Karpas-422 (cell line): ENCODE results near the gene CCDC191. TPM values are rescaled to one million over a fixed set of nuclear protein-coding genes. Genes with fewer than 3 reads are reported as not detected.

Source experiments
- DNase-seq: peaks from one replicate; pipeline ENCODE4 v3.0.0-alpha.2; 2015
- H2AFZ ChIP-seq: fragments of 200-600 bp; sonication (generic); 2 replicates; pipeline ENCODE4 v1.6.1; 2014; ENCODE audit warnings: antibody characterized with exemption, low read length, mixed read lengths
- H3K27ac ChIP-seq: fragments of 200-600 bp; sonication (generic); 2 replicates; pipeline ENCODE4 v1.5.1; 2014; ENCODE audit warnings: mild to moderate bottlenecking, low read length, moderate library complexity
- H3K27me3 ChIP-seq: fragments of 200-600 bp; sonication (generic); 2 replicates; pipeline ENCODE4 v1.6.1; 2014; ENCODE audit warnings: low read length, mixed read lengths
- H3K36me3 ChIP-seq: fragments of 200-600 bp; sonication (generic); 2 replicates; pipeline ENCODE4 v1.6.1; 2014; ENCODE audit warnings: low read length, mixed read lengths; ENCODE audit not compliant: insufficient read depth
- H3K4me1 ChIP-seq: fragments of 200-600 bp; sonication (generic); 2 replicates; pipeline ENCODE4 v1.6.1; 2014; ENCODE audit warnings: mild to moderate bottlenecking, low read length, mixed read lengths
- H3K4me2 ChIP-seq: fragments of 200-600 bp; sonication (generic); 2 replicates; pipeline ENCODE4 v1.6.1; 2014; ENCODE audit warnings: low read length, low read depth, mild to moderate bottlenecking; ENCODE audit not compliant: poor library complexity, severe bottlenecking
- H3K4me3 ChIP-seq: fragments of 200-600 bp; sonication (generic); 2 replicates; pipeline ENCODE4 v1.5.1; 2014; ENCODE audit warnings: mild to moderate bottlenecking, antibody characterized with exemption, low read length, mixed read lengths
- H3K79me2 ChIP-seq: fragments of 200-600 bp; sonication (generic); 2 replicates; pipeline ENCODE4 v1.6.1; 2014; ENCODE audit warnings: mild to moderate bottlenecking, low read length, mixed read lengths
- H3K9ac ChIP-seq: fragments of 200-600 bp; sonication (generic); 2 replicates; pipeline ENCODE4 v1.6.0; 2014; ENCODE audit warnings: low read length
- H3K9me2 ChIP-seq: fragments of 200-600 bp; sonication (generic), shearing (Covaris generic); replicated peaks from 2 replicates; pipeline ENCODE4 v1.6.0; 2014; ENCODE audit warnings: mild to moderate bottlenecking, low read length, moderate library complexity; ENCODE audit not compliant: insufficient read depth
- H3K9me3 ChIP-seq: fragments of 300-700, 200-600 bp; sonication (generic); 2 replicates; pipeline ENCODE4 v1.6.1; 2014; ENCODE audit warnings: low read length, mixed read lengths
- H4K20me1 ChIP-seq: fragments of 200-600 bp; sonication (generic); 2 replicates; pipeline ENCODE4 v1.6.1; 2014; ENCODE audit warnings: mild to moderate bottlenecking, antibody characterized with exemption, low read length, low read depth; ENCODE audit not compliant: insufficient read depth
- total RNA-seq: library from RNA; depleted of rRNA; stranded (reverse); fragments of >200 nt; shearing (Covaris generic); gene quantifications from 2 replicates; pipeline ENCODE4 v1.2.3, GENCODE V29; 2014; ENCODE audit warnings: low replicate concordance; rRNA removed

Gene CCDC191, protein sequence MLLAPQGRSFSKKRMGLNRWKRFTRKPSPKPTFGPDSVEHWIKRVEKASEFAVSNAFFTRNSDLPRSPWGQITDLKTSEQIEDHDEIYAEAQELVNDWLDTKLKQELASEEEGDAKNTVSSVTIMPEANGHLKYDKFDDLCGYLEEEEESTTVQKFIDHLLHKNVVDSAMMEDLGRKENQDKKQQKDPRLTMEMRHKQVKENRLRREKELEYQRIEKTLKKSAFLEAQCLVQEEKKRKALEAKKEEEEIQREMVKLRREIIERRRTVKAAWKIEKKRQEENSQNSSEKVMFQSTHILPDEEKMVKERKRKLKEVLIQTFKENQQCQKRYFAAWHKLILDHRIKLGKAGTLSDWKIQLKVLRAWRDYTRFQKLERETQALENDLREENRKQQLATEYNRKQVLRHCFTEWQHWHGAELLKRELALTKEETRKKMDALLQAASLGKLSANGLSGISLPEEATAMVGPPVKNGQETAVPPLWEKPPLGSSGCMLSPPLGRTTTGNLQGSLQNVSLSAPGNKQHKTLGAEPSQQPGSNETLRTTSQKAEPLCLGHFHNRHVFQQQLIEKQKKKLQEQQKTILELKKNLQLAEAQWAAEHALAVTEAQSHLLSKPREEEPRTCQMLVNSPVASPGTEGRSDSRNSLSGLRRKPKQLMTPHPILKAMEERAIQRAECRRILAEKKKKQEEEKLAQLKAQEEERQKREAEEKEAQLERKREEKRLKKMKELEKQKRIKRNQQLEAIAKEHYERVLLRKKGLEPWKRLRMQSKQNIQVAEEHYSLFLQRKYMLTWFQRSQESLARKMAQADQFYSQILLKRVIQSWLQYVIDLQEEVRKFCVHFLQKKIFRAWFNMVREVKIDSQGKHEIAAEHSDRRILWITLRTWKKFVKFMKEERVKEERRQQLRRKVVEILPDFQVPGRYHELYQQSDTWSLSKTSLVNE
- 2.8 and 9.4 TPM in 2 replicates for total RNA-seq

DNA sequence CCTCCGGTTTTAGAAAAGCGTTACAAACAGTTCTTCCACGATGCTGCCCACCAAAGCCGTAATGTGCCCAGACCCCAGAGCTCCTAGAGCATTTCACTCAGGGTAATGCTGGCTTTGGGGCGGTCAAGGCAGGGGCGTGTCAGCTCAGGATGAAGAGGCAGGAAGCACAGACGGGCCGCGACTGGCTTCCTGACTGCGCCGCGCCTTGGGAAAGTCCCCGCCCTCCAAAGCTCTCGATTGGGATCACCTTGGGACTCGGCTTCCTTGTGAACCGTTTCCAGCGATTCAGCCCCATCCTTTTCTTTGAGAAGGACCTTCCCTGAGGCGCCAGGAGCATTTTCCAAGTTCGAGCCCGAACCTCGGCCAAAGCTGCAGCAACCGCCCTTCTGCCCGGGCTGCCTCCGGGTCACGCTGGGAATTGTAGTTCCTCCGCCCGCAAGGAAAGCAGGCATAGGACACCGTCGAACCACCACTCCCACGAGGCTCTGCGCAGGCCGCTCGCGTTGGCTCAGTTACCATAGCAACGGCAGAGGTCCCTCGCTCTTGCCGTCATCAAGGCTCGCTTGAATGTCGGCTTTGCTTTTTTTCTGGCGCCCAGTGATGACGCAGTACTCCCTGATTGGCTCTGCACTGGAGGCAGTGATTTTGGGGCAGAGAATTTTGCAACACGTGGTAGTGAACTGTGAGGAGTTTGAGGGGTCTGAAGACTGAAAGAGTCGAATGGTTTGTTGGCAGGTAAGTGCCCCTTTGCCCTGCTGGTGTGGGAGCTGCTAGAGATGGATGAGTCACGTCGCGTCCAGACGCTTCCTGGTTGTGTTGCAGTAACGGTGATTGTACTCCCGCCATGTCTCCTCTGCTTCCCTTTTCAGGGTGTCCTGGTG lies at the start of gene CCDC191, which contains the start of gene QTRT2:
Gene CCDC191 (minus strand): TSS at position 397 of the 881 bp plus-strand sequence. CDS start 60 bp downstream, at position 337.
Gene QTRT2 (plus strand): TSS at position 608 of the 881 bp plus-strand sequence. CDS start 8,521 bp downstream, outside the sequence.
- Histone ChIP-seq H2AFZ (peak within 1 kb of the TSS; percentile 69), H3K79me2 (peaks cover 48% of the 10 kb centered on the region), H3K4me3 (peak within 1 kb of the TSS; percentile 91), H3K9me3 (no peaks in the 10 kb centered on the region), H3K4me2 (peak within 1 kb of the TSS; percentile 87), H3K4me1 (peaks cover 35% of the 10 kb centered on the region), H3K27me3 (no peaks in the 10 kb centered on the region), H3K9ac (peak within 1 kb of the TSS; percentile 78), H3K27ac (peak within 1 kb of the TSS; percentile 56), H3K36me3 (peaks cover 11% of the 10 kb centered on the region; the same call in 1 of the 2 replicates), H4K20me1 (no peaks in the 10 kb centered on the region), H3K9me2 (no peaks in the 10 kb centered on the region)
- DNase-seq: peak; percentile 100

DNA sequence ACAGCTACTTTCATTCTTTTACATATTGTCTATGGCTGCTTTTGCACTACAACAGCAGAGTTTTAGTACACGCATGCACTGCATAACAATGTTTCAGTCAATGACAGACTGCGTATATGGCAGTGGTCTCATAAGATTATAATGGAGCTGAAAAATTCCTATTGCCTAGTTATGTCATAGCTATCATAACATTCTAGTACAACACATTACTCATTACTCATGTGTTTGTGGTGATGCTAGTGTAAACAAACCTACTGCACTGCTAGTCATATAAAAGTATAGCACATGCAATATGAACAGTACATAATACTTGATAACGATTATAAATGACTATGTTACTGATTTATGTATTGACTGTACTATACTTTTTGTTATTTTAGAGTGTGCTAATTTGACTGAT lies 48.1 kb upstream of the CCDC191 start:
- Histone ChIP-seq H3K9ac (no peak overlapping the region), H3K4me3 (no peak overlapping the region), H3K9me2 (no peaks in the 10 kb centered on the region), H3K4me2 (no peak overlapping the region), H3K79me2 (no peaks in the 10 kb centered on the region), H2AFZ (no peak overlapping the region), H3K27ac (no peak overlapping the region), H3K36me3 (no peaks in the 10 kb centered on the region), H4K20me1 (no peaks in the 10 kb centered on the region), H3K9me3 (no peaks in the 10 kb centered on the region), H3K27me3 (no peaks in the 10 kb centered on the region), H3K4me1 (0 out of 2 replicates have a peak, but pooled peaks cover 3% of the 10 kb centered on the region)
- no peak for DNase-seq

DNA sequence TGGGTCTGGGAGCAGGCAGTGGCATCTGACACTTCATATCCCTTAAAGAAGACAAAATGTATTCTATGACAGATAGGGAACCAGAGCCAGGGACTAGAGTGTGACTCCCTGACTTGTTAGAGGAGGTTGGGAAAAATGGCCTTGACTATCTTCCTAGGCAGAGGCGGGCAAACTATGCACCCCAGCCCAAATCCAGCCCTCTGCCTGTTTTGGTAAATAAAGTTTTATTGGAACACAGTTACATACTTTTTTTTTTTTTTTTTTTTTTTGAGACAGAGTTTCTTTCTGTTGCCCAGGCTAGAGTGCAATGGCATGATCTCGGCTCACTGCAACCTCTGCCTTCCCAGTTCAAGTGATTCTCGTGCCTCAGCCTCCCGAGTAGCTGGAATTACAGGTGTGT lies 47.5 kb upstream of the CCDC191 start:
- DNase-seq: no peak
- Histone ChIP-seq H3K4me3 (no peak overlapping the region), H3K36me3 (no peaks in the 10 kb centered on the region), H3K9me3 (no peaks in the 10 kb centered on the region), H3K27me3 (no peaks in the 10 kb centered on the region), H3K27ac (no peak overlapping the region), H2AFZ (no peak overlapping the region), H4K20me1 (no peaks in the 10 kb centered on the region), H3K4me2 (no peak overlapping the region), H3K9me2 (no peaks in the 10 kb centered on the region), H3K4me1 (0 out of 2 replicates have a peak, but pooled peaks cover 3% of the 10 kb centered on the region), H3K9ac (no peak overlapping the region), H3K79me2 (no peaks in the 10 kb centered on the region)

DNA sequence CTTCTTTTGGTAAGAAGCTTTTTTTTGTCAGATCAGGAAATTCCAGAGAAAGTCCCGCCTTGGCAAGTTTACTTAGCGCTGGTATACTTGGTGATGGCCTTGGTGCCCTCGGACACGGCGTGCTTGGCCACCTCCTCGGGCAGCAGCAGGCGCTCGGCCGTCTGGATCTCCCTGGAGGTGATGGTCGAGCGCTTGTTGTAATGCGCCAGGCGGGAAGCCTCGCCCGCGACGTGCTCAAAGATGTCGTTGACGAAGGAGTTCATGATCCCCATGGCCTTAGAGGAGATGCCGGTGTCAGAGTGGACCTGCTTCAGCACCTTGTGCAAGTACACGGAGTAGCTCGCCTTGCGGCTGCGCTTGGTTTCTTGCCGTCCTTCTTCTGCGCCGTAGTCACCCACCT lies 46.9 kb upstream of the CCDC191 start:
- H2AFZ ChIP-seq: no peak overlapping the region
- H3K9ac ChIP-seq: no peak overlapping the region
- no peaks in the 10 kb centered on the region for H3K79me2 ChIP-seq
- H3K27ac ChIP-seq: no peak overlapping the region
- no peaks in the 10 kb centered on the region for H3K9me2 ChIP-seq
- H3K9me3 ChIP-seq: no peaks in the 10 kb centered on the region
- H3K4me2 ChIP-seq: no peak overlapping the region
- no peaks in the 10 kb centered on the region for H3K27me3 ChIP-seq
- 0 out of 2 replicates have a peak, but pooled peaks cover 3% of the 10 kb centered on the region for H3K4me1 ChIP-seq
- no peaks in the 10 kb centered on the region for H3K36me3 ChIP-seq
- DNase-seq: no peak
- no peaks in the 10 kb centered on the region for H4K20me1 ChIP-seq
- H3K4me3 ChIP-seq: no peak overlapping the region

DNA sequence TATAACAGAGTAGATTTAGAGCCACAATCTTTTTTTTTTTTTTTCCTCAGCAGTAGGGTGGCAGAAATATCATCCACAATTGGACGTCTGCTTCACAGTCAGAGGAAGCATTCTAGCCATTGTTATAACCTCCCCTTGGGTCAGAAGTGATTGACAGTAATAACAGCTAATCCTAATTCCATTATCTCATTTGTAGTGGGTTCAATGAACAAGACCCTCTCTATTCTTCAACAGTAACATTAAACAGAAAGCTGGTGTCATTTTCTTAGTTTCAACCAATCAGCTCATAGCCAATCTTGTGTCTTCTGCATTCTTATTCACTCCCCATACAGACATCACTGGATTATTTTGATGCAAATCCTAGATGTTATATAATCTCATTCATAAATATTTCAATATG lies 44.8 kb upstream of the CCDC191 start:
- no peaks in the 10 kb centered on the region for H3K79me2 ChIP-seq
- no peak for DNase-seq
- H3K4me2 ChIP-seq: no peak overlapping the region
- no peaks in the 10 kb centered on the region for H3K36me3 ChIP-seq
- H3K4me1 ChIP-seq: 0 out of 2 replicates have a peak, but pooled peaks cover 3% of the 10 kb centered on the region
- H3K9ac ChIP-seq: no peak overlapping the region
- no peaks in the 10 kb centered on the region for H3K27me3 ChIP-seq
- H3K4me3 ChIP-seq: no peak overlapping the region
- no peaks in the 10 kb centered on the region for H4K20me1 ChIP-seq
- no peaks in the 10 kb centered on the region for H3K9me3 ChIP-seq
- H3K9me2 ChIP-seq: no peaks in the 10 kb centered on the region
- H2AFZ ChIP-seq: no peak overlapping the region
- H3K27ac ChIP-seq: no peak overlapping the region

DNA sequence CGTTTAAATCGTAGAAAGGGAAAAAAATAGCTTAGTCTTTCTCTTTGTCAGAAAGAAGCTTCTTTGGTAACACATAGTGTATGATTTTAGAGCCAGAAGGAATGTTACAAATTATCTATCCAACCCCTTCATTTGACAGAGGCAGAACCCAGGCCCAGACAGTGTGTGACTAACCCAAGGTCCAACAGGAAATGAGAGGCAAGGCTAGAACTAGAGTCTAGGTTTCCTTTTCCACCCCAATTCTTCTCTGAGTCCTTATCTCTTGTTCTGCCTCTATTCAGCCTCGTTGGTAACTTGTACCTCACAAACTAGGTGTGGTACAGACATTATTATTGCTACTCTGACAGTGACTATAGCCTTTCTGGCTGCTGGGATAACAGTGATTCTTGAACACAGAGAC lies 39.5 kb upstream of the CCDC191 start:
- no peak overlapping the region for H3K4me2 ChIP-seq

DNA sequence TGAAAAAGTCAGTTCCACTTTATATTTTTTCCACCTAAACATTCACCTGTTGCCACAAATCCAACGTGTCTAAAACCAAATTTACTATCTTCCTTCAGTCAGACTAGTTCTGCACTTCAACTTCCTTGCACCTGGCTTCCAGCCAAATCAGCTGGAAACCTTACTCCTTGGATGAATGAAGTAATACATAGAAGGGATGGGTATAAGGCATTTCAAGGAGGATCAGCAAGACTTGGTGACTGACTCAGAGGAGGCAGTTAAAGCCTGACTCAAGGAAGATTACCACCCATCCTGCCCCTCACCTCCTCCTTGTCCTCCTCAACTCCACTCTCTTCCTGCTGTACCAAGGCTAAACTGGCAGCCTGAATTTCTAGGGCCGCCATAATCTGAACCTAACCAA lies 37.3 kb upstream of the CCDC191 start:
- H3K4me1 ChIP-seq: no peaks in the 10 kb centered on the region
- no peak for DNase-seq
- H3K9ac ChIP-seq: no peak overlapping the region
- H3K4me2 ChIP-seq: no peak overlapping the region
- no peaks in the 10 kb centered on the region for H3K27me3 ChIP-seq
- no peak overlapping the region for H3K27ac ChIP-seq
- no peaks in the 10 kb centered on the region for H3K9me2 ChIP-seq
- H4K20me1 ChIP-seq: no peaks in the 10 kb centered on the region
- H3K36me3 ChIP-seq: no peaks in the 10 kb centered on the region
- no peak overlapping the region for H2AFZ ChIP-seq
- no peaks in the 10 kb centered on the region for H3K79me2 ChIP-seq
- no peak overlapping the region for H3K4me3 ChIP-seq
- no peaks in the 10 kb centered on the region for H3K9me3 ChIP-seq

More for the DNA sequence above, 39.5 kb upstream of the CCDC191 start:
- Histone ChIP-seq H3K27ac (no peak overlapping the region), H3K9me3 (no peaks in the 10 kb centered on the region), H3K4me3 (no peak overlapping the region), H3K27me3 (no peaks in the 10 kb centered on the region), H3K9me2 (no peaks in the 10 kb centered on the region), H3K36me3 (no peaks in the 10 kb centered on the region), H3K79me2 (no peaks in the 10 kb centered on the region), H3K9ac (no peak overlapping the region), H2AFZ (no peak overlapping the region), H3K4me1 (no peaks in the 10 kb centered on the region), H4K20me1 (no peaks in the 10 kb centered on the region)
- DNase-seq: no peak
